IMR-90 (cell line): ENCODE measurements around the gene TMEM190.

Experiments
- CEBPB ChIP-seq: IDR thresholded peaks from 2 replicates; pipeline ENCODE4 v1.6.1; 2012; ENCODE audit warnings: low read depth, low read length, improper control_type of control experiment
- CTCF ChIP-seq: conservative IDR thresholded peaks from 2 replicates; pipeline ENCODE4 v1.5.1; 2012; ENCODE audit warnings: mild to moderate bottlenecking, low read depth, low read length, improper control_type of control experiment
- FOS ChIP-seq: fragments of 150-350 bp; IDR thresholded peaks from 2 replicates; pipeline ENCODE4 v1.6.1; 2016; ENCODE audit warnings: low read depth, low read length
- MAZ ChIP-seq: IDR thresholded peaks from 2 replicates; pipeline ENCODE4 v1.6.1; 2012; ENCODE audit warnings: low read depth, mild to moderate bottlenecking, low read length, improper control_type of control experiment, moderate library complexity, borderline replicate concordance
- NFE2L2 ChIP-seq: fragments of 150-350 bp; IDR thresholded peaks from 2 replicates; pipeline ENCODE4 v1.6.1; 2016; ENCODE audit warnings: low read depth, mild to moderate bottlenecking, low read length
- POLR2A ChIP-seq: IDR thresholded peaks from 2 replicates; pipeline ENCODE4 v1.6.1; 2012; ENCODE audit warnings: mild to moderate bottlenecking, low read depth, low read length
- RAD21 ChIP-seq: IDR thresholded peaks from 2 replicates; pipeline ENCODE4 v1.6.1; 2012; ENCODE audit warnings: low read length, improper control_type of control experiment
- RCOR1 ChIP-seq: IDR thresholded peaks from 2 replicates; pipeline ENCODE4 v1.6.1; 2012; ENCODE audit warnings: mild to moderate bottlenecking, low read length, improper control_type of control experiment; ENCODE audit not compliant: insufficient replicate concordance
- RFX5 ChIP-seq: IDR thresholded peaks from 2 replicates; pipeline ENCODE4 v1.8.0; 2012; ENCODE audit warnings: low read depth, mild to moderate bottlenecking, low read length, moderate library complexity
- TF ChIP-seq, protein P1 (sequence below): fragments of 150-350 bp; IDR thresholded peaks from 2 replicates; pipeline ENCODE4 v1.6.1; 2017; ENCODE audit warnings: mild to moderate bottlenecking, antibody characterized with exemption, low read length, low read depth
- TF ChIP-seq, protein P2 (sequence below): fragments of 150-350 bp; IDR thresholded peaks from 2 replicates; pipeline ENCODE4 v1.6.1; 2016; ENCODE audit warnings: low read depth, mild to moderate bottlenecking, low read length, moderate library complexity, borderline replicate concordance

- TF ChIP-seq RFX5 (no peak), CTCF (no peak), POLR2A (no peak), MAZ (no peak), RAD21 (no peak), NFE2L2 (no peak), RCOR1 (no peak), CEBPB (no peak), FOS (no peak)
- TF ChIP-seq, protein P1, sequence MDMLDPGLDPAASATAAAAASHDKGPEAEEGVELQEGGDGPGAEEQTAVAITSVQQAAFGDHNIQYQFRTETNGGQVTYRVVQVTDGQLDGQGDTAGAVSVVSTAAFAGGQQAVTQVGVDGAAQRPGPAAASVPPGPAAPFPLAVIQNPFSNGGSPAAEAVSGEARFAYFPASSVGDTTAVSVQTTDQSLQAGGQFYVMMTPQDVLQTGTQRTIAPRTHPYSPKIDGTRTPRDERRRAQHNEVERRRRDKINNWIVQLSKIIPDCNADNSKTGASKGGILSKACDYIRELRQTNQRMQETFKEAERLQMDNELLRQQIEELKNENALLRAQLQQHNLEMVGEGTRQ, result no peak
- TF ChIP-seq, protein P2, sequence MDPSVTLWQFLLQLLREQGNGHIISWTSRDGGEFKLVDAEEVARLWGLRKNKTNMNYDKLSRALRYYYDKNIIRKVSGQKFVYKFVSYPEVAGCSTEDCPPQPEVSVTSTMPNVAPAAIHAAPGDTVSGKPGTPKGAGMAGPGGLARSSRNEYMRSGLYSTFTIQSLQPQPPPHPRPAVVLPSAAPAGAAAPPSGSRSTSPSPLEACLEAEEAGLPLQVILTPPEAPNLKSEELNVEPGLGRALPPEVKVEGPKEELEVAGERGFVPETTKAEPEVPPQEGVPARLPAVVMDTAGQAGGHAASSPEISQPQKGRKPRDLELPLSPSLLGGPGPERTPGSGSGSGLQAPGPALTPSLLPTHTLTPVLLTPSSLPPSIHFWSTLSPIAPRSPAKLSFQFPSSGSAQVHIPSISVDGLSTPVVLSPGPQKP, result no peak
Observed at GRCh38 chr19:55345818-55346724, 30.6 kb upstream of the TMEM190 start.
